GM10266 (cell line): Measurements from ENCODE around the gene OR4X1.
A peak's percentile ranks its signal among the peaks of the same experiment; 100 is the strongest.
"Not testable (repeated sequence)": the region's sequence is repeated elsewhere in the genome, so short reads cannot be mapped to it uniquely, and the experiment has no call there.

Experiments
- DNase-seq: peaks from one replicate; pipeline ENCODE4 v3.0.0; 2012; ENCODE audit errors: extremely low spot score
- CTCF ChIP-seq: IDR thresholded peaks from 2 replicates; pipeline ENCODE4 v1.5.1; 2012; ENCODE audit warnings: mild to moderate bottlenecking, low read depth; ENCODE audit not compliant: control insufficient read depth, insufficient read depth; ENCODE audit errors: missing control alignments

The OR4X1 gene

GRCh38 chr11:48261600-48261999 lies 2.1 kb upstream of the OR4X1 start:
- TF ChIP-seq CTCF, result no peak
- no peak for DNase-seq

- no peak for TF ChIP-seq CTCF
Observed at GRCh38 chr11:48270621-48271020, 7.0 kb downstream of the OR4X1 start.

GRCh38 chr11:48272606-48273005 lies 8.9 kb downstream of the OR4X1 start:
- no peak for DNase-seq
- TF ChIP-seq CTCF, result no peak

More at GRCh38 chr11:48270621-48271020, 7.0 kb downstream of the OR4X1 start:
- no peak for DNase-seq

- DNase-seq, result no peak
- no peak for TF ChIP-seq CTCF
Observed at GRCh38 chr11:48305923-48306322, 42.3 kb downstream of the OR4X1 start, which contains the start of gene OR4S1. TSS of gene OR4S1 (plus strand) at chr11:48306223. CDS start at chr11:48306223, 0 bp downstream.

- DNase-seq, result peak; percentile 48
- peak; percentile 92 for TF ChIP-seq CTCF
Observed at GRCh38 chr11:48307760-48308386, 44.2 kb downstream of the OR4X1 start.

- DNase-seq, result not testable (repeated sequence)
Observed at GRCh38 chr11:48313590-48313989, 49.9 kb downstream of the OR4X1 start.
